Heart left ventricle (tissue), 13 donors: ENCODE results near the gene ZC3H7A.

Source experiments
- CTCF ChIP-seq, 12 donors: fragments of 200-600 bp; sonication (generic) in 4 of 12; IDR thresholded peaks; one replicate each; pipeline versions ENCODE4 v1.5.0 to v1.8.0; 2018 to 2022; ENCODE audit warnings: antibody characterized with exemption in 12 of 12, mild to moderate bottlenecking in 5 of 12
- POLR2A ChIP-seq, 2 donors: fragments of 450-650 bp; IDR thresholded peaks; one replicate each; pipeline ENCODE4 v1.6.1; 2017; ENCODE audit warnings: antibody characterized with exemption in 2 of 2, mild to moderate bottlenecking in 2 of 2, moderate library complexity in 2 of 2
- donor health status: ischemic (EF 13 %, LVEDD 7.1; RV severe dilation, severe dysfunction).
- donor health status: DM: no; HTN: yes; CAD: no.
- donor health status: DM: no; HTN: no; CAD: no.
- donor health status: ischemic (EF 25% LVEDD 6.9; RV normal size, moderate dysfunction).
- donor health status: ischemic (EF 25% LVEDD 5.7; RV mildly dilated, moderate dysfunction).
- donor health status: ischemic (EF 35%, LVEDD 5.7; RV mildly dilated, moderate dysfunction).
- donor health status: nonischemic (EF 11% LVEDD 7.7; RV severe dilation, severe dysfunction).
- donor health status: DM: yes; HTN: yes; CAD: no.
- donor health status: PGD.
- donor health status: ischemic (EF 29% LVEDD 5.4; RV normal size, mild dysfunction).
- donor health status: nonischemic (EF 23%, LVEDD 6.1; RV moderate dilation, normal function).

GRCh38 chr16:11768849-11769248 is 28.2 kb downstream of the ZC3H7A start:
- TF ChIP-seq CTCF (IDR thresholded peaks at IDR 0.05) (no peak), POLR2A (IDR thresholded peaks at IDR 0.05) (no peak)
